Activated gamma-delta T cell (primary cell): Measurements from ENCODE around the gene LILRB4.
"Not testable (repeated sequence)": the region's sequence is repeated elsewhere in the genome, so short reads cannot be mapped to it uniquely, and the experiment has no call there.

Source experiments
- DNase-seq: peaks from one replicate; lab custom pipeline; 2025; lab: John Stamatoyannopoulos, UW

LILRB4 gene

DNA sequence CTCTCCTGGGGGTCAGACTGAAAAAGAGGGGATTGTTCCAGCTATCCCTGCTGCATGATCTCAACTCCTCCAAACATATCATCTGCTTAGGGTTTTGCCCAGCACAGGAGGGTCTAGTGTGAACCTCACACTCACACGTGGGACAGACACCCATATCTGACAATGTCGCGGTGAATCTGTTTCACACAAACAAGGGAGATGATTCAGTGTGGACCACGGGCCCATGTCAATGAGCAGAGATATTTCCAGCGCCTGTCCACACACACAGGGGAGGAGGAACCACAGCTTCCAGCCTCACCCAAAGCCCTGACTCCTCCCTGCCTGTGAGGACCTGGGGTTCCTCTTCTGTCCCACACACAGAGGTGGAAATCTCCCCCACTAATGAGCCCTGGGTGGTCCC is 31.9 kb downstream of the LILRB4 start:
- DNase-seq, result no peak

- no peak for DNase-seq
These were observed 33.3 kb downstream of the LILRB4 start for GRCh38 chr19:54696117-54696548.

GRCh38 chr19:54696766-54697165 is 34.0 kb downstream of the LILRB4 start:
- no peak for DNase-seq

GRCh38 chr19:54697716-54698115 is 34.9 kb downstream of the LILRB4 start:
- DNase-seq, result not testable (repeated sequence)

DNA sequence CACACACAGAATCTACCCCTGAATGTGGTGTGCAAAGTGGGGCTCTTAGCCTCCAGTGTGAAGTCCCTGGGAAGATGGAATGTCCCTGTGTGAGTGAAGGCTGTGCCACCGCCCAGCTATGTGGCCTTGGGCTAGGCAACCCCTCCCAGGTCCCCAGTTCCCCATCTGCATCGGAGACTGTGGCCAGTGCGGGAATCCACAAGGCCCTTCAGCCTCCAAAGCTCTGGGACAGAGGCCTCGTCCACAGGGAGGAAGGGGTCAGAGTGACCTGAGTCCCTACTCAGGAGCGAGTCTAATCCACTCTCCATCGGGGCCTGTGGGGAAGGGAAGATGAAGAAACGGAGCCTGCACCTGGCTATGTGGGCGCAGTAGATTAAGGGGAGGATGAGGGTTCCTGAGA is 42.1 kb downstream of the LILRB4 start:
- no peak for DNase-seq

DNA sequence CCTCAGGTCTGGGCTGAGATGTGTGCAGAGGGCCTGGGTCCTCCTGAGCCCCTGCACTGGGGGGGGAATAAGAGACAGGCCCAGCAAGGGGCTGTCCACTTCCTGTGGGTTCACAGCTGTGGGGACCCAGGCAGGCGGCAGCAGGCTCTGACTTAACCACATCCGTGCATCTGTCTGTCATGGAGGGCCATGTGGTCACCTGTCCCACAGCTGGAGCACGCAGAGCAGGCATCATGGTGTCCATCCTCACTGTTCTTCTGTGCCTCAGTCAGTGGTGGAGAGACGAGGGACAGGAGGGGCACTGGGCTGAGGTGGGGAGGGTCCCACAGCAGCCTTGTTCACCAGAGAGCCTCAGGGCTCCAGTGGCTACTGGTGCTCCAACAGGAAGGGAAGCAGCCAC is 45.2 kb downstream of the LILRB4 start:
- no peak for DNase-seq

GRCh38 chr19:54708781-54709180 is 46.0 kb downstream of the LILRB4 start:
- DNase-seq, result no peak

DNA sequence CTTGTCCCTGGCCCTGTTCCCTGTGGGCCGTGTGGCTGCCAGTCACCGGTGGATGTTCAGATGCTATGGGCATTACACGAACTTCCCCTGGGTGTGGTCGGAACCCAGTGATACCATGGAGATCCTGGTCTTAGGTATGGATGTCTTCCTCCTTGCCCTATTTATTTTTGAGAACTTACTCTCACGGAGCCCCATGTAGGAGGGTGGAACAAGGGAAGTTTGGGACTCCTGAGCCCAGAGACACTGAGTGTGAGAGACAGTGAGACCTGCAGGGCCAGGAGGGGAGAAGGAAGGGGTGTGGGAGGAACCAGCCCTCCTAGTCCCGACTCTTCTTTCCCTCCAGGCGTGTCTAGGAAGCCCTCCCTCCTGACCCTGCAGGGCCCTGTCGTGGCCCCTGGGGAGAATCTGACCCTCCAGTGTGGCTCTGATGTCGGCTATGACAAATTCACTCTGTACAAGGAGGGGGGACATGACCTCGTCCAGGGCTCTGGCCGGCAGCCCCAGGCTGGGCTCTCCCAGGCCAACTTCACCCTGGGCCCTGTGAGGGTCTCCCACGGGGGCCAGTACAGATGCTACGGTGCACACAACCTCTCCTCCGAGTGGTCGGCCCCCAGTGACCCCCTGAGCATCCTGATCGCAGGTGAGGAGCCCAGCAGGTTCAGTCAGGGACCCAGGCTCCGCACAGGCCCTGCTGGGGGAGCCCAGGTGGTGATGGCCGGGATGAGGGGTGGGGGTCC is 46.6 kb downstream of the LILRB4 start:
- no peak for DNase-seq

DNA sequence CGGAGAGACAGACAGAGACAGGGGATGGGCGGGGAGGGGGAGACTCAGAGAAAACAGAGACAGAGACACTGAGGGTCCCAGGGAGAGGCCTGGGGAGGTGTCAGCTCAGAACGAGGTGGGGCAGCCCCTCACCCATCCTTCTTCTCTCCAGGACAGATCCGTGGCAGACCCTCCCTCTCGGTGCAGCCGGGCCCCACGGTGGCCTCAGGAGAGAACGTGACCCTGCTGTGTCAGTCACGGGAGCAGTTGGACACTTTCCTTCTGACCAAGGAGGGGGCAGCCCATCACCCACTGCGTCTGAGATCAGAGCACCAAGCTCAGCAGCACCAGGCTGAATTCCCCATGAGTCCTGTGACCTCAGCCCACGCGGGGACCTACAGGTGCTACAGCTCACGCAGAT is 47.2 kb downstream of the LILRB4 start:
- not testable (repeated sequence) for DNase-seq
